Measurements from ENCODE around the gene USP17L11.
"Not testable (repeated sequence)": the region's sequence is repeated elsewhere in the genome, so short reads cannot be mapped to it uniquely, and the experiment has no call there.

GRCh38 chr4:9224596-9224995 is 9.4 kb downstream of the USP17L11 start, which contains the start of gene USP17L13:
- TF ChIP-seq CTCF, POLR2A (IDR thresholded peaks at IDR 0.05): not testable (repeated sequence)
